GM21381 (cell line): ENCODE results near the gene TSHR.
"Not testable (repeated sequence)": the region's sequence is repeated elsewhere in the genome, so short reads cannot be mapped to it uniquely, and the experiment has no call there.

Source experiments
- ATAC-seq: cut with Tn5 transposase; IDR thresholded peaks from one replicate; pipeline ENCODE4 v1.9.1; 2021; ENCODE audit warnings: mild to moderate bottlenecking, moderate library complexity; ENCODE audit not compliant: unreplicated experiment

The TSHR gene

DNA sequence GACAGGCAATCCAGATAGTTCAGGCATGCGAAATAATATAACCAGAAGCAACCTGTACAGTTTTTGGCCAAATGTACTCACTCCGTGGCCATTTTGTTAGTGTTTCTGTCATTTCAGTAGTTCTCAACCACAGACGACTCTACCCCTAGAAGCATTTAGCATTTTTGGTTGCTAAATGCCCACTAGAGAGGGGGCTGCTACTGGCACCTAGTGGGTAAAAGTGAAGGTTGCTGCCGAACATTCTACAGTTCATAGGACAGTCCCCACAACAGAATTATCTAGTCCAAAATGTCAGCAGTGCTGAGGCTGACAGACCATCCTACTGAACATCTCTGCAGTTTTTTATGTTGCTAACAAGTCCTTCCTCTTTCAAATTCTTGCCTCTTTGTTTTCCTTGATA lies 107.4 kb downstream of the TSHR start:
- peak; percentile 95 for ATAC-seq

DNA sequence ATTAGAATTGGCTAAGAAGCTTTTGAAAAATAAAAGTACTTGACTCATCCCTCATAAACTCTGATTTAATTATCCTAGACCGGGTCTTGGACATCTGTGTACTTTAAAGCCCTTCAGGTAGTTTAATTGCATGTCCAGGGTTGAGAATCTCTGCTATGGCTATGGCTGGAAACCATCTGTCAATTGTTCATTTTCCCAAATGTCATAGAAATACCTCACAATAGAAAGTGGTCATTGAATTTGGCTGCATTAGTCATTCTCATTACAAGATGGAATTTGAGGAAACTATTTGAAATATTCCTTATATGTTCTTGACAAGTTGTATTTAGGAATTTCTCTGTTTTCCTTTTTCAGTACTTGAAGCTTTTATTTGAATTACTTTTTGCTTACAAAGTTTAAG lies 111.3 kb downstream of the TSHR start:
- no peak for ATAC-seq

DNA sequence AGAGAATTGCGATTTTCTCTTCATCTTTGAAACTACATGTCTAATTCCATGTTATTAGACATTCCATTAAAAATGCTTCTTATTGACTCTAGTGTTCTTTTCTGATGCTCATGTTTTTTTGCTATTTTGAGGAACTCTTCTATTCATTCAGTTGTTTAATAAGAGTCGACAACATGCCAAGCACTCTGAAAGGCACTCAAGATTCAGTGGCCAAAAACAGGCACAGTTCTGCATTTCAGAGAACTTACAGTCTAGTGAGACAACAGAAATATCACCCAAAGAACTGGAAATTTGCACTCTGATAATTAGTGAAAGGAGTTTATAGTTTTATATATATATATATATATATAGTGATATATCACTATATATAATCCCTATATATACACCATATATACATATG lies 111.7 kb downstream of the TSHR start:
- no peak for ATAC-seq

DNA sequence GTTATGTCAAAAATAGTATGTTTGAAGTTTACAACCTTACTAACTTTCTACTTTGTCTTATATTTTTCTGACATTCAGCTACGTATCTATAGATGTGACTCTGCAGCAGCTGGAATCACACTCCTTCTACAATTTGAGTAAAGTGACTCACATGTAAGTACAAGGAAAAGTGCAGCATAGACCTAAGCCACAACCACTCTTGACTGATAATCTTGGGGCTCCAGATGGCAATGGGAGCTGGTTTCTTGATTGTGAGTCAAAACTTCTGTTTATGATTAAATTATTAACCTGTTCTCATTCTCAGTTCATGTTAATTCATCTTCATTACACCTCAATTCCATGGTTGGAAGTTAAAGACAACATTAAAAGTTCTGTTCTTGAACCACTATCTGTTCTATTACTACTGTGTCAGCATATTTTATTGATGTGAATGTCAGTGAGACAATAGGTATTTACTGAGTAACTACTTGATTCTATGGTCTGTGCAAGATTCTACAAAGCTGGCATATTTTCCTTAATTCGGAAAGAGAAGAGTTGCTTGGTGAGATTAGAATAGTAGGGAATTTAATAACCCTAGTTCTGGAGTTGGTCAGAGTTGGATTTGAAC lies 112.9 kb downstream of the TSHR start:
- no peak for ATAC-seq

DNA sequence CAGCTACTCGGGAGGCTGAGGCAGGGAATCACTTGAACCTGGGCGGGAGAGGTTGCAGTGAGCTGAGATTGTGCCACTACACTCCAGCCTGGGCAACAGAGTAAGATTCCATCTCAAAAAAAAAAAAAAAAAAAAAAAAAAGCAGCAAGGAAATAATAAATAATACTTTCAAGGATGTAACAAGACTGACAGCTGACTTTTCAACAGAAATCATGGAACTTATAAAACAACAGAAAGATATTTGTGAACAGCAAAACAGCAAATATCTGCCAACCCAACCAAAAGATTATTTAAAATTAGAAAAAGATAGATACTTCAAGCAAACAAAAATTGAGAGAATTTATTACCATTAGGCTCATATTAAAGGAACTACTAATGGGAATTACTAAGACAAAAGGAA lies 115.1 kb downstream of the TSHR start:
- ATAC-seq = no peak

DNA sequence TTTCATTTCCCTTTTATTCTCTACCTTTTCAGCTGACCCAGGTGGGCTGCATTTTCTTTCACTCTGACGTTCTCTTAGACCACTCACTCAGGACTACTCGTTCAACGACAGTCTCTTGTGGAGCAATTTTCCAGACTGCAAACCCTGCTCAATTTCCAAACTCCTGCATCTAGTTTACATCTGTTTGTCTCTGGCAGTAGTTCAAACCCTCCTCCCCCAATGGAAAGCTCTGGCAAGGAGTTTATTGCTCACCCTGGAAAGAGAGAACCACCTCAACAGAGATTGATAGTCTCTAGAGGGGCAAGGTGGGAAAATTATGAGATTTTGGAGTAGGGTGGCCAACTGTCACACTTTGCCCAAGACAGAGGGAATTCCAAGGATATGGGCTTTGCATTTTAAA lies 130.2 kb downstream of the TSHR start:
- no peak for ATAC-seq

DNA sequence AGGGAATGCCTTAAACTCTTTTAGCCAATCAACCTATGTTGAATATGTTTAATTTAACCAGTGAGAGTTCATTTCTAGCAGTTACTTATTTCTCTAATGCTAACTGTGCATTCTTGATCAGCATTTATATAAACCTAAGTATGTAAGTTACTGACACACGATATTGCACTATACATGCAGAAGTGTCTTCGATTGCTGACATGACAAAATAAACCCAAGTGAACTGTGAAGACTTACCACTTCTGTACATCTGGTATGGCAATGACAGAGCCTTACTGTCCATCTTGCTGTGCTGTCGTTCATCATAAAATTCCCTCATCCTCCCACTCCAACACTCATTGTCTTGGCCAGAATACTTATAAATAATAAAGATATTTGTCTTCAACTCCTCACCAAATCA lies 131.8 kb downstream of the TSHR start:
- ATAC-seq = no peak

DNA sequence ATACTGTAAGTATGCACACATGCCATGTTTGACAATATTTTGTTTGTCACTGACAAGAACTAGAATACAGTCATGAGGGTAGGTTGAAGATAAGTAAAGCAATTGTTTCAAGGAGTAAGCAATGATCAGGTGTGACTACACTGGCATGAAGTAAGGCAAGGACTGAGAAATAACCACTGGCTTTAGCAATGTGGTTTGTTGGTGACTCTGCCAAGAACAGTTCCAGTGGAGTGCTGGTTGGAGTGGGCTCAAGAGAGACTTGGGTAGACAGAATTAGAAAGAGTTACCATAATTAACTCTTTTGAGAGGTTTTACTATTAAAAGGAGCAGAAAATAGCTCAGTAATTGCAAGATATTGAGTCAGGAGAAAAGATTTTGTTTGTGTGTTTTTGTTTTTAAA lies 135.7 kb downstream of the TSHR start:
- no peak for ATAC-seq

DNA sequence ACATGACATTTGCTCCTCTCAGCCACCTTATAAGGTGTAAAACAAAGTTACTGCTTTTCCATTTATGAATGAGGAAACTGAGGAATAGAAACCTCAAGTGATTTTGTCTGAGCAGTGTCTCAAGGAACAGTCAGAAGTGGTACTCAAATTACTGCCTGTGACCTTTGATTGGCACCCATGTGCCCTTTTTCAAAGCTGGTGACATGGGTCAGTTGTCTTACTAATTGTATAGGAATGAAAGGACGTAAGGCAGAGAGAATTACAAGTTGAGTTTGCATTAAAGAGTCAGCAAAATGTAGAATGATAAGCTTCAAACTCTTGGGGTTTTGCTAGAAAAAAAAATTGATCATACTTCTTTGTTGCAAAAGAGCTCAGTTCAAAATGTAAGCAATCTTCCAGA lies 136.2 kb downstream of the TSHR start:
- no peak for ATAC-seq

DNA sequence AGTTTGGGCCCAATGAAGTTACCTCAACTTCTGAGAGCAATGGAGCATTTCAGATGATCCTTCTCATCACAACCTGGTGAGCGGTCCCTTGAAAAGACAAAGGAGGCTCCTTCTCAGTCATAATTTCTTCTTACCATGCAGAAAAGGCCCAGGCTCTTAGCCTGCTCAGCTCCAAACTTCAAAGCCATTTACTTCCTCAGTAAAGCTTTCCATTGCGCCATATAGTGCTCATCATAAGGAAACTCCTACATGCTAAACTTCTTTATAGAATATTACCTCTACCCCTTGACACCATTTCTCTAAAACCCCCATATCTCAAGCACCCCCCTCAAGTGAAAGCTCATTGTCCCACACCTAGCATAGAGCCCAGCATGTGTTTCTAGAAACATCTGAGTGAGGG lies 138.2 kb downstream of the TSHR start:
- no peak for ATAC-seq

DNA sequence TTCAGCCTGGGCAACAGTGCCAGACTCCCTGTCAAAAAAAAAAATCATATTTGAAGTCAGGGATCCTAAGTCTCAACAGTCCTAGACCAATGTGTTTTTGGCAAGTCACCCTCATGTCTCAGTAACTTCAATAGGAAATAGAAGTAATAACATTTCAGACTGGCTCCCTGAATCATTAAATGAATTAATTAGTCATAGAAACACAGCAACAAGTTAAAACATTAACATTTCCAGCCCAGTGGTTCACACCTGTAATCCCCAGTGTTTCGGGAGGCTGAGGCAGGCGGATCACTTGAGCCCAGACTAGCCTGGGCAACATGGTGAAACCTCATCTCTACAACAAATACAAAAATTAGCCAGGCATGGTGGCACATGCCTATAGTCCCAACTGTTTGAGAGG lies 140.1 kb downstream of the TSHR start:
- ATAC-seq = no peak

DNA sequence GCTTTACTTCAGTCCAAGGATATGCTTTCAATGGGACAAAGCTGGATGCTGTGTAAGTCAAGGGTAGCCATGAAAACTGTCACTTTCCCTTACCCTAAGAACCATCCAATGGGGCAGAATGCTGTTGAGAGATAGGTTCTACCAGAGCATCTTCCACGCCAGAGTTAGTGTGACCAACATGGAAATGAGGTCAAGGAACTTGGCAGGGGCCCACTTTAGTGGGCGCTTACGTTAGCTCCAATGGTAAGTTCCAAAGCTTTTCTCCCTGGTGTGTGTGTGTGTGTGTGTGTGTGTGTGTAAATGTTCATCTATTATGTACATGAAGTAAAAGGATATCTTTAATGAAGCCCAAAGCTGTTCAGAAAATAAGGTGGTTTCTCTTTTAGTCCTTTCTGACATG lies 141.2 kb downstream of the TSHR start:
- no peak for ATAC-seq

DNA sequence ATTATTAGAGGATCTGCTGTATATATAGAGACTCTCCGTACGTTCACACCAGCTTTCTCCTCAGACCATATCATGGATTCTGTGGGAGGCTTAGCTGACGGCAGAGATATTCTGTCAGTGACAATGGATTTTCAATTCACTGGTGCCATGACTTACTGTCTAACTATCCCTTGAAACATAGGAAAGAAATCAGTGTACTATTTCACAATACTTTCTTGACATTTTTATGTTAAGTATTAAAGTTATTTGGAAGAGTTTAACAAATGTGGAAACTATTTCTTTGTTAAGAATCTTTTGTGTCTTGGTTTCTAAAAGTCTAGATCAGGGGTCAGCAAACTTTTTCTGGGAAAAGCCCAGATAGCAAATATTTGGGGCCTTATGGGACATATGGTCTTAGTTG lies 146.8 kb downstream of the TSHR start:
- ATAC-seq = no peak

DNA sequence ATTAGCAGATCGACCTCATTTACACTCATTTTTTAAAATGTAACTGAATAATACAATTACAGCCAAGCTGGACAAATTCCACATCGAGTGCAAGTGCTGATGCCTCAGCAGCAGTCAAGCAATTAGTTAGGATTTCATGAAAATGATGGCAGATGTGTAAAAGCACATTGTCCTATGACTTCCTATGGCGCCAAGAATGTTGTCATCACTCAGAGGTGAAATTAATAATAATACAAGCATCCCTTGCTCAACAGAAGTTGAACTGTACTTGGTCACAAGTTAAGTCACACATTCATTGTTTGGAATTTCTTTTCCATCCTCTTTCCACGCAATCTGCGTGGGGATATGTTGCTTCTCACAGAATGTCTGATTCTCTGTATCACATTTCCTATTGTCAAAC lies 148.0 kb downstream of the TSHR start:
- ATAC-seq = no peak

DNA sequence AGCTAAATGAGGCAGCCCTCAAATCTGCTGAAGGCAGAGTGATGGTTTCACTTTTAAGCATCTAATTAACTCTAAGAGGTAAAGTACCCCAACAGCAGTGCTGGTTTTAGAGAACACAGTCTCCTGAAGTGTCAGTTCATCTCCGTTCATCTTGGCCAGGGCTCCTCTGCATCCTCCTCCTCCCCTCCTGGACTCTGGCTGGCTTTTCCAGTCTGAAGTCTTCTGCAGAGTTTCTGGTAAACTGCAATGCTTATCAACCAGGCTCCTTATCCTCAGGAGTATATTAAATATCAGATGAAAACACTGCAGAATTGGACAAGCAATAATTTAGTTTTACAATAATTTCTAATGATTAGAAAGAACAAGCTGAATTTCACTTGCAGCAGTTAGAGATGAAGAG lies 150.0 kb downstream of the TSHR start:
- ATAC-seq = no peak

DNA sequence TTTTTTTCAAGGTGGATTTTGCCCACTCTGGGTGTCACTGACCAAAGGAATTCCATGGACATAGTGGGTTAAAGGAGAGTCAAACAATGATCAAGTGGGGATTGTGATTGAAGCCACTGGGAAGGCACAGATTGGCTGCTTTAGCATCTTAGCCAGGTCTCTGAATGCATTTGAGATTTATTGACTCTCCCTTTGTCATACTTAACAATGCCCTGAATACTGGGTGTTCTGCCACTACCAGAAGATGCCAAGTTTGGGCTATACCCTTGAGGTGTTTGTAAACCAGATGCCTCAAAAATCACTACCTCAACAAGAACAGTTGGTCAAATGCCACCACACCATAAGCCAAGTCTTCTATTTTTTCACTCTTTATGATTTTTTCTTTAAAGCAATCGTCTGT lies 150.5 kb downstream of the TSHR start:
- no peak for ATAC-seq

DNA sequence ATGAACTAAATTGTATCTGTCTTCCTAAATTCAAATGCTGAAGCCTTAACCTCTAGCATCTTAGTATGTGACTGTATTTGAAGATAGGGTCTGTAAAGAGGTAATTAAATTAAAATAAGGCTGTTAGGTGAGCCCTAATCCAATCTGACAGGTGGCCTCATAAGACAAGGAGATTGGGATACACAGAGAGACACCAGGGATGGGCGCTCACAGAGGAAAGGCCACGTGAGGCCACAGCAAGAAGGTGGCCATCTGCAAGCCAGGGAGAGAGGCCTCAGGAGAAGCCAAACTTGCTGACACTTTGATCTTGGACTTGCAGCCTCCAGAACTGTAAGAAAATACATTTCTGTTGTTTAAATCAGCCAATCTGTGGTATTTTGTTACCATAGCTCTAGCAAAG lies 154.8 kb downstream of the TSHR start:
- ATAC-seq = no peak

DNA sequence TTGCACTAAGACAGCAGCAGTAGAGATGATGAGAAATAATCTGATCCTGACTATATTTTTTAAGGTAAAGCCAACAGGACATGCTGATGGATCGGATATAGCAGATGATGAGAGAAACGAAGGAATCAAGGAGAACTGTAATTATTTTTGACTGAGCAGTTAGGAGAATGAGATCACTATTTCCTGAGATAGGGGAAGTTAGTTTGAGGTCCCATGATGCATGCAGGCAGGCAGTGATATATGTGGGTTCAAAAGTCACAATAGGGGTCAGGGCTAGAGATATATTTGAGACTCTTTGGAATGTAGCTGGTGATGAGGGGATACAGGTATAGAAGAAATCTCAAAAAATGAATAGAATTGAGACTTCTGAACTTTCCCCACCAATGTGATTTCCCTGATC lies 157.8 kb downstream of the TSHR start:
- no peak for ATAC-seq

DNA sequence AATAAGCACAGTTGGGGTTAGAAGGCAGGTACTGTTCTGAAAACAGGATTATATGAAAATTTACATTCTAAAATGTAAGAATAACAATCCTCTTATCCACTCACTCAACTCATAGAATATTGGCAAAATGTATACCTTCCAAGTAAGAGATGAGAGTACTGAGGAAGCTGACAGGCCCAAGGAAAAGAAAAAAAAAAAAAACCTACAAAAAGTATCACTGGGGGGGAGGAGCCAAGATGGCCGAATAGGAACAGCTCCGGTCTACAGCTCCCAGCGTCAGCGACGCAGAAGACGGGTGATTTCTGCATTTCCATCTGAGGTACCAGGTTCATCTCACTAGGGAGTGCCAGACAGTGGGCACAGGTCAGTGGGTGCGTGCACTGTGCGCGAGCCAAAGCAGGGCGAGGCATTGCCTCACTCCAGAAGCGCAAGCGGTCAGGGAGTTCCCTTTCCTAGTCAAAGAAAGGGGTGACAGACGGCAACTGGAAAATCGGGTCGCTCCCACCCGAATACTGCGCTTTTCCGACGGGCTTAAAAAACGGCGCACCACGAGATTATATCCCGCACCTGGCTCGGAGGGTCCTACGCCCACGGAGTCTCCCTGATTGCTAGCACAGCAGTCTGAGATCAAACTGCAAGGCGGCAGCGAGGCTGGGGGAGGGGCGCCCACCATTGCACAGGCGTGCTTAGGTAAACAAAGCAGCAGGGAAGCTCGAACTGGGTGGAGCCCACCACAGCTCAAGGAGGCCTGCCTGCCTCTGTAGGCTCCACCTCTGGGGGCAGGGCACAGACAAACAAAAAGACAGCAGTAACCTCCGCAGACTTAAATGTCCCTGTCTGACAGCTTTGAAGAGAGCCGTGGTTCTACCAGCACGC lies 158.8 kb downstream of the TSHR start:
- ATAC-seq = not testable (repeated sequence)

DNA sequence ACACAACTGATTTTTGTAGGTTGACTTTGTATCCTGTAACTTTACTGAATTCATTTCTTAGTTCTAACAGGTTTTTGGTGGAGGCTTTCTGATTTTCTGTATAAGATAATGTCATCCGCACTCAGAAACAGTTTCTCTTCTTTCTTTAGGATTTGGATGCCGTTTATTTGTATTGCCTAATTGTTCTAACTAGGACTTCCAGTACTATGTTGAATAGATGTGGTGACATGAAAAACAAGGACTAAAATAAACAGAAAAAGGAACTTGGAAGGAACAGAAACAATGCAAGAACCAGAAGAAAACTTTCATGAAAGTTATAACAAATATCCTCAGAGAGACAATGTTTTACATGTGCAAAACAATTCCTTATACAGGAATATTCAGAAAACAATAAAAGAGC lies 165.1 kb downstream of the TSHR start:
- no peak for ATAC-seq

DNA sequence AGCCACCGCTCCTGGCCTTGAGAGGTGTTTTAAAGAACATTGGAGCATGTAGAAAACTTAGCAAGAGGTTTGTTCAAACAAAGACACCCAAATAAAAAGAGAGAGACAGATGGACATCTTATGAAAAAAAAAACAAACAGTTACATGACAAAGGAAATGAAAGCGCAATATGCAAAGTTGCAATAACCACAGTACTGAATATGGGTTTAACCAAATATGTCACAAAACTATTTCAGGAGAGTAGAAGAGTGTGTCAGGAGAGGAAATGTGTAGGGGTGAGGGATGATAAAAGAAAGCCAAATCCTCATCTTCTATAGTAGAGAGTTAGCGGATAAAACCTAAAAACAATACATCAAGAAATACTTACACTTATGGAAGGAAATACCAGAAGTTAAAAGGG lies 166.9 kb downstream of the TSHR start:
- peak; percentile 100 for ATAC-seq

DNA sequence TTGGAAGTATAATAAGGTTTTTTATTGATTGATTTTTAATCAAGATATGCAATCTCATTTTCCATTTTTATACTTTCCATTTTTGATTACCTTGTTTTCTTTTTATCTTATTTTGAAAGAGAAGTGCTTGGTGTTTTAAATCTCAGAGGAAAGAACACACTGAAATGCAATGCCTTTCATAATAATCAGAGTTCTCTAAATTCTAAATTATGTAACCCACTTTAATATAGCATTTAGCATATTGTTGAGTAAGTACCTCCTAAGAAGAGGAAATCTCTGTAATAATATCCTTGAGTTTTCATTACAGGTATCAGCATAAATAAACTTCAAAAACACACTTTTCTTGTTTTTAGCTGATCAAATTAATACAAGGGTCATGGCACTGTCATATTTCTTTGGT lies 168.4 kb downstream of the TSHR start:
- no peak for ATAC-seq

DNA sequence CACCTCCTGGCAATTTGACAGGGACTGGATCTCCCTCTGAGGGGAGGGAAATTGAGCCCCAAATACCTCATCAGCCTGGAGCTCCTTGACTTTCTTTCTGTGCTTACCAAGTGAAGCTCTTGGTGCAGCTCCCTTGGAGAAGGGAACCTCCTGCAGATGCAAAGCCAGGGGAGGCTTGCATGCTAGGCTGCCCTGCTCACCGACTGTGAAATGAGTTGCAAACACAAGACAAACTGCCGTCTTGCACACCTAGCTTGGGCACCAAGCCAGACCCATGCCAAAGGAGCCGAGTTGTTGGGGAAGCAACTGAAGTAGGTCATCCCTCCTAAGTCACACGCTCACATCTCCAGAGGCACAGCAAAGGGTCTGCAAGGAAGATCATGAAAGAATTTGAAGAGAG lies 170.1 kb downstream of the TSHR start:
- no peak for ATAC-seq
